Ureter (tissue), 1 donor: ENCODE results near the gene DMWD. TPM values are rescaled to one million over a fixed set of nuclear protein-coding genes. Genes with fewer than 3 reads are reported as not detected.

ENCODE experiments used
- DNase-seq: peaks from one replicate; pipeline ENCODE4 v3.0.0-alpha.2; 2020; ENCODE audit warnings: low spot score
- total RNA-seq: library from RNA; stranded (reverse); gene quantifications from one replicate; pipeline ENCODE4 v1.2.4, GENCODE V29; 2023
- donor health status: DM: yes; HTN: yes; CAD: no.

The DMWD gene
- total RNA-seq, 1 donor from 2014 or later = 64.2 TPM

DNA sequence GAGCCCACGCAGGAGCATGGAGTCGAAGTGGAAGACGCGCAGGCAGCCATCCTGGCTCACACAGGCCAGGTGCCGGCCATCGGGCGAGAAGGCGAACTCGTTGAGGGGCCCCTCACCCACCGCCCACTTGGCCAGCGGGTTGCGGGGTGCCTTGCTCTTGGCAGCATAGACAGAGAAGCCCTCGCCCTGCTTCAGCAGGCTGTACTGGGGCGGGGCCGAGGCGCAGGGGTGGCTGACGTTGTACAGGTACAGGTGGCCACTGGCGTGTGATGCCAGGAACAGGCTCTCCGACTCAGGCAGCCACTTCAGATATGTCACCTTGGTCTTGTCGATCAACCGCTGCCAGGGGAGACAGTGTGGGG, 6.1 kb downstream of the DMWD start:
- no peak for DNase-seq

DNA sequence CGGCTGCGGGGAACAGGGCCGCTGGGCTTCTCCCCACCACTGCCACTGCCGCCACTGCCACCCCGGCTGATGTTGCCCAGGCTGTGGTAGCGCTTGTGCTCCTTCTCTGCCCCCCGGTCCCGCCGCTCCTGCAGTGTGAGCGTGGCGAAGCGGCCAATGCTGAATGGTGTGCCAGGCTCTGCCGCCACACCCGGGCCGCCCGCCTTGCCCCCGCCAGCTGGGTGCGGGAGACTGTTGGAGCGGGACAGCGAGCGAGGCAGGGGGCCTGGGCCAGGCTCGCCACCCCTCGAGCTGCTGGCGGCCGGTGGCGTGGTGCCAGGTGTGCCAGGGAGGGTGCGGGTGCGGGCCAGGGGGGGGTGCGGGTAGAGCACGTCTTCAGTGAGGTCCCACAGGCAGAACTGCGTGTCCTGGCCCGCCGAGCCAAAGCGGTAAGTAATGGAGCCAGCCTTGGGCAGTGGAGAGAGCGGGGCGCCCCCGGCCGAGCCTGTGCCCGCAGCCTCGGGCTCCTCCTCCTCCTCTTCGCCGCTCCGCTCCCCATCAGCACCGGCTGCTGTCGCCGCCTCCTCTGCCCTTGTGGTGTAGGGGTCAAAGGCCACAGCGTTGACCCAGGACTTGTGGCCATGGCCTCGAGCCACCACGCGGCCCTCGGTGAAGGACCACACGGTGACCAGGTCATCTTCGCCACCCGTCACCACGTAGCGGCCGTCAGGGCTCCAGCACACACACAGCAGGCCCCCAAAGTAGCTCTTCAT, 6.7 kb downstream of the DMWD start:
- no peak for DNase-seq

DNA sequence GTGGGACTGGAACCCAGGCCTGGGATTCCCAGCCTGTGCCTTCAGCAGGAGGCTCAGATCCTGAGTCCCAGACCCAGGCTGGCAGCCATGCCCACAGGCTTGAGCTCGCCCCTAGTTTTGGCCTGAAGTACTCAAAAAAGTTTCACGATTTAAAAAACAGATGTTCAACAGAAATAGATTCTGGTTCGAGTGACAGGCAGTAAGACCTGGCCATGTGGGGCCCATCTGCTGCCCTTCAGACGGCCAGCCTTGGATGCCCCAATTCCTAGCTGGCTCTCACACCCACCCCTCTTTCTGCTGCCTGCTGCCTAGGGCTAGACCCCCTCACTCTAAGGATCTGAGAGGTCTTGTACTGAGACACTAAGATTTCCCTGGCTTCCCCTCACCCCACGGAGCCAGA, 7.5 kb downstream of the DMWD start:
- no peak for DNase-seq

DNA sequence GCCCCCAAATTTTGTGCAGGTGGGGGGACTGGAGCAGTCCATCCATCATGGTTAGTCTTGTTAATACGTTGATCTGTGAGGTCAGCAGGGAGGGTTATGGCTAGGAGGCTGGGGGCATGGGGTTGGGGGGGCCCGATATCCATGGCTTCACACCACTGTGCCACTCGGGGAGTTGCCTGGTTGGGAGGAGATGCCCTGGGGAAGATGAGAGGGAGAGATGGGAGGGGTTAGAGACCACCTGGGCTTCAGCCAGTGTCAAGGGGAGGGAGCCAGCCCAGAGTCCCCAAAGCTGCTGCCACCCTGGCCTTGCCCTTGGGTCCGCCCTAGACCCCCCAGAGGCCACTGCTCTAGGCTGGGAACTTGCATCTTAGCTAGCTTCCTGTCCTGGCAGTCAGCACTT, 8.5 kb downstream of the DMWD start:
- DNase-seq = no peak

DNA sequence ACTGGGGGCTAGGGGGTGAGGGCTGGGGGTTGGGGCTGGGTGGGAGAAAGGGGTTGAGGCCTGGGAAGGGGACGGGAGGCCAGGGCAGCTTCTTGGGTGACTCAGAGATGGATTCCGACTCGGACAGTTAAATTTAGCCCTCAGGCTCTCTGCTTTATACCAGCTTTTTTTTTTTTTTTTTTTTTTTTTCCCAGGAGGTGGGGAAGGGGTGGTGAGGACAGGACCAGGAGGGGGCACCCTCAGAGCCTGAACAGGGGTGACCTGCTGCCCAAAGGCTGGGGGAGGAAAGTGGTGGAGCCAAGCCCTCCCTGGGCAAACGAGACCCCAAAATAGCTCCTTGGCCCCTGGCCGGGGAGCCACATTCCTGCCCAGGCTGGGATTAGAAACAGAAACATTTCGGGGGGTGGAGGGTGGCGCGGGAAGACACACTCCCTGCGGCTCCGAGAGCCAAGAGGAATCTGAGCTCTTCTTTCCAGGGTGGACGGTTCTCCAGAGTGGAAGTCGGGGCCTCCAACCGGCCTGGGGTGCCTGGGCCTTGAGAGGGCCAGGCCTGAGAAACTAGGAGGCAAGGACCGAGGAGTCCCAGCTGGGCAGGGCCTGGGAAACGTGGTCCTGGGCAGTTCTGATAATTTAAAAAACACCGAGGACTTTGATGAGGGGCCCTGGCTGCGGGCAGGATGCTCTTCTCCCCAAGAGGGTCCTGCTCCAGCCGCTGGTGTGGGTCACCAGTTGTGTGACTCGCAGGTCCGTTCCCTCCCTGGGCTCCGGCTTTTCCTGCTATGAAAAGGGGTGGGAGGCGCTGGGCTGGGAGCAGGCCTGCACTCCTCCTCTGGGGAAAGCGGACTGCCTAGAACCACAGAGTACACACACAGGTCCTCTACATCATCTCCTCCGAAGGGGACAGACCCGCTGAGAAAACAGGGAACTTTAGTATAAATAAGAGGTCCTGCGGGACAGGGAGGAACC, 9.5 kb downstream of the DMWD start:
- DNase-seq = peak; percentile 83

DNA sequence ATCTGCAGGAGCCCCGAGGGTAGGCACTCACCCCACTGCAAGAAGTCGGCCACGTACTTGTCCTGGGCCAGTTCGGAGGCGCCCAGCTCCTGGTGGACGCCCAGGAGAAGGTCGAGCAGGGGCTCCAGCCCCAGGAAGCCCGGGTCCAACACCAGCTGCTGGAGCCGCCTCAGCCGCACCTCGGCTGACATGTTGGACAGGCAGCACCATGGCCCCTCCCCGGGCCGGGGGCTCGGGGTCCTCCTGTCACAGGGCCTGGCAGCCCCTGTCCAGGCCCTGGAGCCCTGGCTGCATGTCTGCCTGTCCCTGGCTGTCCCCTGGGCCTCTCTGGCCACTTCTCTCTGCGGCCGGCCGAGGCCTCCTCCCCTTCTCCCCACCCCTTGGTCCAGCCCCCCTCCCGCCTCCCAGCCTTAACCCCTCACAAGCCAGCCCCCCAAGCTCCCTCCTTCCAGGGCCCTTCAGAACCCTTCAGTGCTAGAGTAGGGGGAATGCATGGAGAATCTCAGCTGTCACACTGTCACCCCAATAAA, 10.4 kb downstream of the DMWD start, which contains the start of gene DMPK:
Gene DMPK (minus strand): TSS at position 329 of the 530 bp plus-strand sequence. CDS start 138 bp downstream, at position 191.
- DNase-seq = no peak

DNA sequence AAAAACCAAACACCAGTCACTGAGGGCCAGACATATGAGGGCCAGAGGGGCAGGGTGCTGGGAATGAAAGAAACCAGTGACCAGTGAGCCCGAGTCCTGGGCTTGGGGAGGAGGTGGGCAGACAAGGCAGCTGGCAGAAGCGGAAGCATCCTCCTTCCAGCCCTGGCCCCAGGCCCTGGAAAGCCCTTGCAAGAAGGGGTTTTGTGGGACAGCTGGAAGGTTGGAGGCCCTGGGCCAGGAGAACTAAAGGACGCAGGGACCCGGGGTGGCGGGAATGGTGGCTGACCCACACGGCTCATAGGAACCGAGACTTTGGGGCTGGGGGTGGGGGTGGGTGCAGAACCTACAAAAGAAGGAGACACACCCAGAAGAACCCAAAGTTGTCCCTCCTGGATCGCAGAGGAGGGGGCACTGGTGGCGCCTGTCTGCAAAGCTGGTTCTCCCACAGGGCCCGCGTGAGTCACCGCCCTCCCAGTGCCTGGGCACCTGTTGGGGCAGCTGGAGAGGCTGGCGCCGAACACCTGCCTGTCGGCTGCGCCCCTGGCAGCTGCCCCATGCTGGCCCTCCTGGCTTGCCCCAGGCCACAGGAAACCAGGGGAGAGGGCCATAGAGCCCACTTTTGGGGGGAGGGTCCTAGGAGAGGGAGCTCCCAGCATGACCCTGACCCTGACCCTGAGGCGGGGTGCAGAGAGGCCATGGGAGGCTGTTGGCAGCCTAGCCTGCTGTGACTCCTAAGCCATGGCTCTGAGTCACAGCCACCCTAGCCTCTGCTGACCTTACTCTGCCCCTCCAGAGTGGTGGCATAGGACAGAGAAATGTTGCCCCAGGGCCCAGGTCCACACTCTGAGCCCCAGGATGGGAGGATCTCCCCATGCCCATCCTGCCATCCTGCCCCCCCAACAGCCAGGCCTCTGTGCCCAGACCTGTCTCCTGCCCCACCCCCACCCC, 11.2 kb downstream of the DMWD start:
- no peak for DNase-seq

DNA sequence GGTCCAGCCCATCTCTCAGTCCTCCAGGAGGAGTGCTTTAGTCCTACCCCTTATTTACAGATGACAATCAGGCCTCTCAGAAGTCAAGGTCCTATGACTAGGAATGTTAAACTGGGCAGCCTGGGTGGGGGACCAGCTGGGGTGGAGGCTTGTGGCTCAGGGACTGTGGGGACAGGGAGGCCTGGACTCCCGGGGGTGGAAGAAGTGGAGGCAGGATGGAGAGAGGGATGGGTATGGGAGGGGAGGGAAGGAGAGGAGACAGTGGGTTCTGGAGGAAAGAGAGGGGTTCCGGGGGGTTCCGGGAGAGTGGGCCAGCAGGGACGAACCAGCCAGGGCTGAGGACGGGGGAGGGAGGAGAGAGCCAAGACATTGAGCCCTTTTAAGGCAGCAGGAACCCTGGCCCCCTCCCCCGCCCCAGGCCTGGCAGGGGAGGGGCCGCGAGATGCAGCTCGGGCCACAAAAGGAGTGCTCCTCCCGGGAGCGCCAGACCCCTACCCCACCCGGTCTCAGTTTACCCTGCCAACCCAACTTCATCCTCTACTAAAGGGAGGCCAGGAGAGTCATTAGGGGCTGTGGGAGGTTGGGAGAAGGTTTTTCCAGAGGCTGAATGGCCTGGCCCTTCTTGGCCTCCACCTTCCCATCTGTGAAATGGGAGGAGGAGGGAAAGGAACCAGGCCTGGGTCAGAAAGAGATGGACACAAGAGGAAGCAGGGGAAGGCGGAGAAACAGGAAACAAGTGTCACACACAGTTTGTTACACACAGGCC, 12.0 kb downstream of the DMWD start:
- no peak for DNase-seq

DNA sequence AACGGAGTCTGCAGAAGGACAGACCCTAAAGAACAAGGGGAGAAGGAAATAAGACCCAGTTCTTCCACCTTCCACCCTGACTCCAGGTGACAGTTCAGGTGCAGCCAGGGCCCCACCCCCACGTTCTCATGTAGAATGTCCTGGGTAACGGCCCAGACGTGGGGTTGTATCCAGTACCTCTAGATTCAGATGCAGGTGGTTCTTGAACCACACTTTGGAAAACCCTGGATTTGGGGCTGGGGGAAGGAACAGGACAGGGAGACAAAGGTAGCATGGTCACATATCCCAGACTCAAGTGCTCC, 12.5 kb downstream of the DMWD start:
- DNase-seq = no peak

DNA sequence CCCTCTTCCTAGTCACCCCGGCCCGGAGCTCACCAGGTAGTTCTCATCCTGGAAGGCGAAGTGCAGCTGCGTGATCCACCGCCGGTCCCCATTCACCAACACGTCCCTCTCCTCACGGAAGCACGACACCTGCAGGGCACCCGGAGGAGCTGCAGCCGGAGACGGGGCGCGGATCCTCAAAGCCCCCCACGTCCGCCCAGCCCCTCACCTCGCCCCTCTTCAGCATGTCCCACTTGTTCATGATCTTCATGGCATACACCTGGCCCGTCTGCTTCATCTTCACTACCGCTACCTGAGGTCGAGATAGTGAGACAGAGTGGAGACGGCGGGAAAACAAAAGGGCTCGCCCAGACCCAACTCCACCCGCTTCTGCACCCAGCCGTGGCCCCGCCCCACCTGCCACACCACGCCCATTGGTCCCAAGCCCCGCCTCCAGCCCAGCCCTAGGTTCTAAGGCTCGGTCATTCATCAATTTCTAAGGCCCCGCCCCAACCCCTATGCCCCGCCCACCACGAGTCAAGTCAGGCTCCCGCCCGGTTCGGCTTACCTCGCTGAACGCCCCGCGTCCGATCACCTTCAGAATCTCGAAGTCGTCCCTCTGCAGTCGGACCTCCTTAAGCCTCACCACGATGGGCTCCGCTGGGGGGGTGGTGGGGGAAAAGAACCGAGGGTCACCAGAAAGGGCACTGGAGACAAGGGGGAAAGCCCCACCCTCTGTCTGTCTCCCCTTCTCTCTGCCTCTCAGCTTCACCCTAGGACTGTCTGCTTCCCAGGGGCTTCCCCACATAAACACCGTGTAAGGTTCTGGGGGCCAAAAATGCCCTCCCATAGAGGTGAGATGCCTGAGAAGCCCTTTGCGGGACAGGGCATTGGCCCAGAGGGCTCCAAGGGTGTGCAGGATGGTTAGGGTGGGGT, 13.2 kb downstream of the DMWD start:
- peak; percentile 96 for DNase-seq

DNA sequence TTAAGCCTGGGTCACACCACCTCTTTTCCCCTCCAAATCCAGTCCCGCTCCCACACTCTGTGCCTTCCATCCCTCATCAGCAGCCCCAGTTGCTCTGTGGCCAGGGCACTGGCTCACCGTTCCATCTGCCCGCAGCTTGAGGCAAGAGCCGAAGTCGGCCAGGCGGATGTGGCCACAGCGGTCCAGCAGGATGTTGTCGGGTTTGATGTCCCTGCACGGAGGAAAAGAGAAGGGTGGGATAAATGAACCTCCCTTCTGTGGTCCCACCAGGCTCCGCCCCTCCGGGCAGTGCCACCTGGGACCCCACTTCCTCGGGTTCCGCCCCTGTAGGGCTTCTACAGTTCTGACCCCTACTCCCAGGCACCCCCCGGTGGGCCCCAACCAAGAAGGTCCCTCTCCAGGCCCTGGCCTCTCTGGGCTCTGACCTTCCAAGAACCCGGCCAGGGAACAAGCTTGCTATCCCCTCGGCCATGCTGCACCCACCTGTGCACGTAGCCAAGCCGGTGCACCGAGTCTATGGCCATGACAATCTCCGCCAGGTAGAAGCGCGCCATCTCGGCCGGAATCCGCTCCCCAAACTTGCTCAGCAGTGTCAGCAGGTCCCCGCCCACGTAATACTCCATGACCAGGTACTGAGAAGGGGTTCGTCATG, 14.5 kb downstream of the DMWD start:
- no peak for DNase-seq

DNA sequence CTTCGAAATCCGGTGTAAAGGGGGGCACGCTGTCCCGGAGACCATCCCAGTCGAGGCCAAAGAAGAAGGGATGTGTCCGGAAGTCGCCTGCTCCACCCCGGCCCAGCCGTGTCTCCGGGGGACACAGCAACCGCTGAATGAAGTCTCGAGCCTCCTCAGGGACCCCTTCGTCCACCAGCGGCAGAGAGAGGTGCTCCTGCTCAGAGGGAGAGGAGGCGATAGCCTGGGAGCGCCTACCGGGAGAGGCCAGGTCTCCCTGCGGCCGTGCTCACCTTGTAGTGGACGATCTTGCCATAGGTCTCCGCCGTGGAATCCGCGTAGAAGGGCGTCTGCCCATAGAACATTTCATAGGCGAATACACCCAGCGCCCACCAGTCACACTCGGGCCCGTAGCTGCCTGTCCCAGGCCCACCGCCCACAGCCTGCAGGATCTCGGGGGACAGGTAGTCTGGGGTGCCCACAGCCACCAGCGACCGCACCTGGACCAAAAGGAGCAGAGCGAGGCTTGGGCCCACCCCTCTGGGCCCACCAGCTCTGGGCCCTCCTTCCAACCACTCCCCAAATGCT, 15.2 kb downstream of the DMWD start:
- no peak for DNase-seq

DNA sequence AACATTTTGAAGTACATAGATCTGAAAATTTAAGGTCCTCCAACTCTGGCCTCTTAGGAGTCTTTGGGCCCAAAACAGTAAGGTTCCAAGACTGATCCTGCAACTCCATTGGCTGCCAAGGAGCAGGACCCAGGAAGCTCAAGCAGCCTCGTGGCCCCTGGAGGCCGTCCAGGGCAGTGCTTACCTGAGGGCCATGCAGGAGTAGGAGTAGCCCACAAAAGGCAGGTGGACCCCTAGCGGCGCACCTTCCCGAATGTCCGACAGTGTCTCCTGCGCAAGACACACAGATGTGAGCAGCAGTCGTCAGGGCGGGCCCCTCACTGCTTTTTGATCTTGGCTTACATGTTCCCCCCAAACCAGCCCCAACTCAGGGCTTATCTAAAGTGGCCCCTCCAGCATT, 17.9 kb downstream of the DMWD start:
- no peak for DNase-seq

DNA sequence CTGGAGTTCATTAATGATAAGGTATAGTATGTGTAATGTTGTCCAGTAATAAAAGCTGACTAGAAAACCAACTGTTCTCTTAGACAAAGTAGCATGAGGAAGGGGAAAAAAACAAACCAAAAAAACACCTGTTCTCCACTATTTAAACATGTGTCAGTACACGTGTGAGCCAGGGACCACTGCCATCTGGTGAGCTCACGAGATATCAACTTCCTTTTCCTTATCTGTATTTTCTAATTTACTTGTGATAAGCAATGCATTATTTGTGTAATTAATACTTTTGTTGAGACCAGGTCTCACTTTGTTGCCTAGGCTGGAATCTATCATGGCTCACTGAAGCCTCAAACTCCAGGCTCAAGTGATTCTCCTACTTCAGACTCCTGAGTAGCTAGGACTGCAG, 19.3 kb downstream of the DMWD start:
- DNase-seq = no peak

DNA sequence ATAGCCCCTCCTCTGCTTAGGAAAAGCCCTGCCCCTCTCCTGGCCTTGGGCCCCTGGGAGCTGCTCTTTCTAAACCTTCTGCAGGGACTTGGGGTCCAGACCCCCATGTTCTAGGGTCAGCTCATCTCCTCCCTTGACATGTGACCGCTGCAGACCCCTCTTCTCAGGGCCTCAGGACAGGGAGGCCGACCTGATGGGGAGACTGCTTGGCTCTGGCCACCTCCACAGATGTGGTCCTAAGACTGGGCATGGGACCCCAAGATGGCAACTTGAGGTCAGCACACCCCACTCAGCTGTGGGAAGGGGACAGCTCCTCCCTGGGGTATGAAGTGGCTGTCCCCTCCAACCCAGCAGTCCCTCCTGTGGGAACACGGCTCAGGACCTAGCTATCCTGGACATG, 19.7 kb downstream of the DMWD start:
- DNase-seq = no peak

DNA sequence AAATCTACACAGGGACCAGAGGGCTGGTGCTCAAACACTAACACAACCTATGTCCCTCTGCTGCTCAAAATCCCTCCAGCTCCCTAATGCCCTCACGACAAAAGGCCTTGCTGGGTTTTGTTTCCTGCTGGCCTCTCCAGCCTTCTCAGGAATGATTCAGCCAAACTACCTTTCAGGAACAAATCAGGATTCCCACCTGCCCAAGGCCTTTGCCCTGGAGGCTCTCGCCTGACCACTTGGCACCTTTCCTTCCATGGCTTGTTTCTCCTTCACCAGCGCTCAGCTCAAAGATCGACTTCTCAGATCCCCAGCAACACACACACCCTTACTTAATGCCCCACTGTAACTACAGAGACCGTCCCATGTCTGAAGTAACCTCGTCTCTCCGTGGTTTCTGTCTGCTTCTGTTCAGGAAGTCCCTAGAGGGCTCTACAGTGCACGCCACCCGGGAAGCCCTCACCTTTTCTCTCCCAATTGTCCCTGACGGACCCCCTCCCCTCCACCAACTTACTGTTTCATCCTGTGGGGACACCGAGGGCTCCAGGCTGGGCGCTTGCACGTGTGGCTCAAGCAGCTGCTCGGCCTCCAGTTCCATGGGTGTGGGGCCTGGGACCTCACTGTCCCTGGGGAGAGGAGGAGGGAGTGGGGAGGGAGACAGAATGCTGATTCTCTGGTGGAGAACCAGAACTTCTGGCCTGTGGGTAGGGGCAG, 20.4 kb downstream of the DMWD start:
- DNase-seq = no peak

DNA sequence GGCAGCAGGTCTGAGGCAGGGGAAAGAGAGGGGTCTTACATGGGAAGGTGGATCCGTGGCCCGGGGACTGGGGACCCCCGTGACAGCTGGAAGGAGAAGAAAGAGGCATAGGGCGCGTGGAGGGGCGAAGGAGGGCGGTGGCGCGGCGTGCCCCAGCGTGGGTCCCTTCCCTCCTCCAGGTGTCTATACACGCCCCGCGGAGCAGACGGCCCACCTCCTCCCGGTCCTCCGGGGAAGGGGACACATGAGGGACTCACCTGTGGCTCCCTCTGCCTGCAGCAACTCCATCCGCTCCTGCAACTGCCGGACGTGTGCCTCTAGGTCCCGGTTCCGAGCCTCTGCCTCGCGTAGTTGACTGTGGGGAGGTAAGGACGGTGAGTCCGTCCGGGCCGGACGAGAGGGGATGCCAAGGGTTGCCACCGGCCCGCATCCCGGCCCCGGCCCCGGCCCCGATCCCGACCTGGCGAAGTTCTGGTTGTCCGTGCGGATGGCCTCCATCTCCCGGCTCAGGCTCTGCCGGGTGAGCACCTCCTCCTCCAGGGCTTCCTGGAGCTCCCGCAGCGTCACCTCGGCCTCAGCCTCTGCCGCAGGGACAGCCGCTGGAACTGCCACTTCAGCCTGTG, 21.2 kb downstream of the DMWD start:
- no peak for DNase-seq
